GM12875 (cell line): ENCODE results near the gene ABCG1.

Experiments used
- H3K4me3 ChIP-seq: one replicate; pipeline ENCODE4 v1.5.1; 2011; ENCODE audit warnings: low read depth, low read length, control low read depth
- TF ChIP-seq, protein P1 (sequence below): IDR thresholded peaks from 2 replicates; pipeline ENCODE4 v1.5.1; 2011; ENCODE audit warnings: low read depth, mild to moderate bottlenecking, control low read depth, inconsistent platforms, low read length, moderate library complexity, borderline replicate concordance; ENCODE audit not compliant: insufficient read depth

The ABCG1 gene

DNA sequence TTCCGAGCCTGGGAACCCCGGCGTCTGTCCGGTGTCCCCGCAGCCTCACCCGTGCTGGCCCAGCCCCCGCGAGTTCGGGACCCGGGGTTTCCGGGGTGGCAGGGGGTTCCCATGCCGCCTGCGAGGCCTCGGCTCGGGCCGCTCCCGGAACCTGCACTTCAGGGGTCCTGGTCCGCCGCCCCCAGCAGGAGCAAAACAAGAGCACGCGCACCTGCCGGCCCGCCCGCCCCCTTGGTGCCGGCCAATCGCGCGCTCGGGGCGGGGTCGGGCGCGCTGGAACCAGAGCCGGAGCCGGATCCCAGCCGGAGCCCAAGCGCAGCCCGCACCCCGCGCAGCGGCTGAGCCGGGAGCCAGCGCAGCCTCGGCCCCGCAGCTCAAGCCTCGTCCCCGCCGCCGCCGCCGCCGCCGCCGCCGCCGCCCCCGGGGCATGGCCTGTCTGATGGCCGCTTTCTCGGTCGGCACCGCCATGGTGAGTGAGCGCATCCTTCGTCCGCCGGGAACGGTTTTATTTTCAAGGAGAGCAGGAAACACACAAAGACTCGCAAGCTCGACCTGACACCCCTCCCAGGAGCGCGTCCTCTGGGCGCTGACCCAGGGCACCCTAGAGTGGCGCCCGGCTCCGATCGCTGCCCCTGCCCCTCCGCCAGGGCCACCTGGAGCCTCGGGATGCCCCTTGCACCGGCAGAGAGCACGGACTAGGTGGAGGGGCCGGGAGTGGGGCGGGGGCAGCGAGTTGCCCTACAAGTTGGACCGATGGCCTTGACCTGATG lies at the start of gene ABCG1:
ABCG1 (plus strand) TSS at position 305 of the 770 bp plus-strand sequence; CDS start at position 428, 123 bp downstream.
- TF ChIP-seq, protein P1, sequence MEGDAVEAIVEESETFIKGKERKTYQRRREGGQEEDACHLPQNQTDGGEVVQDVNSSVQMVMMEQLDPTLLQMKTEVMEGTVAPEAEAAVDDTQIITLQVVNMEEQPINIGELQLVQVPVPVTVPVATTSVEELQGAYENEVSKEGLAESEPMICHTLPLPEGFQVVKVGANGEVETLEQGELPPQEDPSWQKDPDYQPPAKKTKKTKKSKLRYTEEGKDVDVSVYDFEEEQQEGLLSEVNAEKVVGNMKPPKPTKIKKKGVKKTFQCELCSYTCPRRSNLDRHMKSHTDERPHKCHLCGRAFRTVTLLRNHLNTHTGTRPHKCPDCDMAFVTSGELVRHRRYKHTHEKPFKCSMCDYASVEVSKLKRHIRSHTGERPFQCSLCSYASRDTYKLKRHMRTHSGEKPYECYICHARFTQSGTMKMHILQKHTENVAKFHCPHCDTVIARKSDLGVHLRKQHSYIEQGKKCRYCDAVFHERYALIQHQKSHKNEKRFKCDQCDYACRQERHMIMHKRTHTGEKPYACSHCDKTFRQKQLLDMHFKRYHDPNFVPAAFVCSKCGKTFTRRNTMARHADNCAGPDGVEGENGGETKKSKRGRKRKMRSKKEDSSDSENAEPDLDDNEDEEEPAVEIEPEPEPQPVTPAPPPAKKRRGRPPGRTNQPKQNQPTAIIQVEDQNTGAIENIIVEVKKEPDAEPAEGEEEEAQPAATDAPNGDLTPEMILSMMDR: no peak
- peak within 1 kb of the TSS; percentile 37 for H3K4me3 ChIP-seq

- TF ChIP-seq, protein P1: no peak
- H3K4me3 ChIP-seq: no peak overlapping the region
Observed at GRCh38 chr21:42169758-42170157, 49.2 kb upstream of the ABCG1 start.

GRCh38 chr21:42171091-42172053 lies 47.6 kb upstream of the ABCG1 start:
- H3K4me3 ChIP-seq: no peak overlapping the region
- TF ChIP-seq, protein P1: no peak

DNA sequence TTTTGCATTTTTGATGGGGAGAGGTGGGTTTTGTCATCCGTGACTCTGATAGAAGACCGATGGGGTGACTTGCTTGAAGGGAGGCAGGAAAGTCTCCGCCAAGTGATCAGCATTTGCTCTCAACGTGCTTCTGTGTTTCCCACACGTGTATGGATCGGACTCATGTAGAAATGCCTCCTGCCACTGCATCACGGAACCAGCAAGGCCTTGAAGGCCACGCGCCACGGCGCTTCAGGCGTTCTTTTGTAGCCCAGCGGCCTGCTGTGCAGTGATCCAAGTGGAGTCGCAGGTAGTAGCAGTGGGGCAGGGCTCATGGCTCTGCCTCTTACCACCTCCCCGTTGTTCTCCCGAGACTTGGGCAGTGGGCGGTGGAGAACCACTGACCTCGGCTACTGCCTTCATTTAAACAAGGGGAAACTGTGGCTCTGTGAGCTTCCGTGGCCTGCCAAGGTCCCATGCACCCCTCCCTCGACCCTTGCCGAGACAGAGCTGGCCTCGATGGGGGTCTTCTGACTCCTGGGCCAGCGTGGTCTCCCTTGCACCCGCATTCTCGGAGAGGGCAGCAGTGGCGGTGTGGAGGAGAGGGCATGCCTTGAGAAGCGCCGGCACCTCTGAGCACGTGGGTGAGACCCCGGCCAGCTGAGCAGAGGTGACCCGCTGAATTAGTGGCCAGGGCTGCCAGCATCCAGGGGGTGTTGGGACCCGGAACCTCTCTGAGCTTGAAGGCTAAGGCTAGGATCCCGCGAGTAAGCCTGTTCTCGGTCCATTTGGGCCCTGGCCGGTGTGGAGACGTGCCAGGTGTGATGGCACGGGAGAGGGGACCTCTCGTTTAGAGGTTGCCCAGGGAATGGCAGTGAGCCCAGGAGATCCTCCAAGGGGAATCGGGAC lies 46.1 kb upstream of the ABCG1 start:
- no peak overlapping the region for H3K4me3 ChIP-seq
- TF ChIP-seq, protein P1: no peak

DNA sequence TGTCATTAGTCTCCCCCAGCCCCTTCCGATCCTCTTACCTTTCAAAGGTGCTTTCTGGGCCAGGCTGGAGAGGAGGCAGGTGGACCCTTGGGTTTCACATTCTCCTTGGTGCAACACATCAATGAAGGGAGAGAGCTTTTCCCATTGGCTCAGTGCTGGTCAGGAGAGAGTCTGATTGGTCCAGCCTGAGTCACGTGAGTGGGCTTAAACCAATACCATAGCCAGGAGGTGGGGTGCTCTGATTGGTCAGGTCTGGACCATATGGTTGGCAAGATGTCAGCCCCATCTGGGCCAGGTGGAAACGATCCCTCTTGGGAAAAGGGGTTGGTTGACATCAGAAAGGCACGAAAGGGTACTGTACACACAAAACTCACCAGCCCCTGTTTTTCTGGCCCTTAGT lies 44.8 kb upstream of the ABCG1 start:
- TF ChIP-seq, protein P1: no peak
- no peak overlapping the region for H3K4me3 ChIP-seq

GRCh38 chr21:42175110-42175710 lies 43.7 kb upstream of the ABCG1 start:
- TF ChIP-seq, protein P1: no peak
- no peak overlapping the region for H3K4me3 ChIP-seq
